GM12878 (cell line): ENCODE data around the gene ARMC6. TPM values are rescaled to one million over a fixed set of nuclear protein-coding genes. Genes with fewer than 3 reads are reported as not detected.

Experiments used
- ATAC-seq: fragments of 200-7000 bp; cut with Tn5 transposase; 3 replicates; pipeline ENCODE4 v1.9.1; 2020; ENCODE audit warnings: mild to moderate bottlenecking, moderate library complexity
- BruUV-seq: library from RNA; stranded (reverse); fragments of 400-500 nt; replicated peaks from 2 replicates; lab custom pipeline; 2021; lab: Mats Ljungman, UMichigan
- CTCF ChIA-PET: fragments of 300-600 bp; sonication (Branson Sonifier 250); formaldehyde crosslinking; extraction: SDS; loops from one replicate; lab custom pipeline; 2021; ENCODE audit warnings: inconsistent platforms; lab: Yijun Ruan, JAX
- POLR2A ChIA-PET: fragments of 350-600 bp; formaldehyde crosslinking; extraction: SDS; loops from one replicate; lab custom pipeline; 2021; ENCODE audit warnings: inconsistent platforms; lab: Charles Lee
- RAD21 ChIA-PET: fragments of 300-600 bp; sonication (Branson Sonifier 250); formaldehyde crosslinking; loops from one replicate; lab custom pipeline; 2023; ENCODE audit warnings: antibody characterized with exemption; ENCODE audit not compliant: unreplicated experiment; lab: Charles Lee
- SMC1A ChIA-PET: fragments of 300-600 bp; sonication (Branson Sonifier 250); formaldehyde crosslinking; loops from one replicate; lab custom pipeline; 2023; ENCODE audit not compliant: unreplicated experiment, uncharacterized antibody; lab: Charles Lee
- DNase-seq: peaks from one replicate; pipeline ENCODE4 v3.0.0-alpha.2; 2011; ENCODE audit warnings: low read depth, low spot score
- FAIRE-seq: peaks from 3 replicates; lab custom pipeline; 2011; peaks lifted over from hg19 to GRCh38; lab: Jason Lieb, UNC
- H2AFZ ChIP-seq: 2 replicates; pipeline ENCODE4 v1.6.0; 2011; ENCODE audit warnings: low read depth, low read length, control low read depth; ENCODE audit not compliant: control insufficient read depth
- H3K27ac ChIP-seq: 2 replicates; pipeline ENCODE4 v1.5.1; 2011; ENCODE audit warnings: control low read depth; ENCODE audit not compliant: control insufficient read depth, insufficient read depth
- H3K27me3 ChIP-seq, 2 experiments: replicated peaks in 1 of 2; 2 replicates each; pipeline versions ENCODE4 v1.6.0 to v1.6.1; 2011; ENCODE audit warnings: low read length in 1 of 2; ENCODE audit not compliant: control insufficient read depth in 2 of 2, insufficient read depth in 2 of 2
- H3K36me3 ChIP-seq, 2 experiments: 2 replicates each; pipeline ENCODE4 v1.5.1; 2011; ENCODE audit warnings: low read length in 1 of 2; ENCODE audit not compliant: control insufficient read depth in 2 of 2, insufficient read depth in 2 of 2
- H3K4me1 ChIP-seq: 2 replicates; pipeline ENCODE4 v1.6.1; 2011; ENCODE audit warnings: mild to moderate bottlenecking, low read length, moderate library complexity, mixed read lengths; ENCODE audit not compliant: control insufficient read depth, insufficient read depth
- H3K4me2 ChIP-seq: 2 replicates; pipeline ENCODE4 v1.6.0; 2011; ENCODE audit warnings: control low read depth; ENCODE audit not compliant: control insufficient read depth, insufficient read depth
- H3K4me3 ChIP-seq: fragments of 200-600 bp; sonication (generic); 2 replicates; pipeline ENCODE4 v1.5.1; 2016
- H3K79me2 ChIP-seq: 2 replicates; pipeline ENCODE4 v1.6.0; 2011; ENCODE audit warnings: low read length; ENCODE audit not compliant: control insufficient read depth, insufficient read depth
- H3K9ac ChIP-seq: 2 replicates; pipeline ENCODE4 v1.8.0; 2011; ENCODE audit warnings: low read length, control low read depth, mixed read lengths; ENCODE audit not compliant: control insufficient read depth, insufficient read depth
- H3K9me3 ChIP-seq: replicated peaks from 3 replicates; pipeline ENCODE4 v1.5.1; 2011; ENCODE audit warnings: mild to moderate bottlenecking, low read length; ENCODE audit not compliant: control insufficient read depth, insufficient read depth
- H4K20me1 ChIP-seq: 2 replicates; pipeline ENCODE4 v1.6.0; 2011; ENCODE audit not compliant: control insufficient read depth, insufficient read depth
- CBX5 ChIP-seq: sonication (generic); IDR thresholded peaks from 2 replicates; pipeline ENCODE4 v1.6.1; 2016; ENCODE audit warnings: low read depth, moderate library complexity, mild to moderate bottlenecking, inconsistent platforms
- DPF2 ChIP-seq: fragments of 450-650 bp; IDR thresholded peaks from 2 replicates; pipeline ENCODE4 v1.6.1; 2017; ENCODE audit warnings: mild to moderate bottlenecking
- POLR2AphosphoS5 ChIP-seq: IDR thresholded peaks from 2 replicates; pipeline ENCODE4 v1.6.1; 2011; ENCODE audit warnings: mild to moderate bottlenecking, low read length, inconsistent platforms
- RUNX3 ChIP-seq: IDR thresholded peaks from 2 replicates; pipeline ENCODE4 v1.6.1; 2012; ENCODE audit warnings: low read length, inconsistent platforms
- SKIL ChIP-seq: fragments of 450-650 bp; IDR thresholded peaks from 2 replicates; pipeline ENCODE4 v1.6.1; 2017; ENCODE audit warnings: mild to moderate bottlenecking, low read depth, inconsistent platforms; ENCODE audit not compliant: poor library complexity, severe bottlenecking
- SMC3 ChIP-seq: IDR thresholded peaks from 2 replicates; pipeline ENCODE4 v1.6.1; 2011; ENCODE audit warnings: low read length, improper control_type of control experiment, borderline replicate concordance
- SUZ12 ChIP-seq: fragments of 200-600 bp; sonication (generic); IDR thresholded peaks from one replicate; pipeline ENCODE4 v1.6.1; 2018; ENCODE audit warnings: antibody characterized with exemption, mild to moderate bottlenecking; ENCODE audit not compliant: unreplicated experiment
- ZBED1 ChIP-seq: IDR thresholded peaks from 2 replicates; pipeline ENCODE4 v1.6.1; 2016; ENCODE audit warnings: borderline replicate concordance
- ZNF24 ChIP-seq: fragments of 450-650 bp; IDR thresholded peaks from 2 replicates; pipeline ENCODE4 v1.6.1; 2017; ENCODE audit warnings: antibody characterized with exemption, mild to moderate bottlenecking
- WGBS: methylation state at CpG from one replicate; pipeline ENCODE4 v1.1.6; 2016; ENCODE audit warnings: low lambda C conversion rate; ENCODE audit not compliant: insufficient replicate concordance, insufficient coverage; ENCODE audit errors: missing lambda C conversion rate; 5-methylcytosine and 5-hydroxymethylcytosine counted together
- in situ Hi-C: fragments of 300-500 bp; cut with MboI; formaldehyde crosslinking; loops from 9 replicates; pipeline ENCODE4 v1.14.3; 2018; ENCODE audit warnings: mixed read lengths
- intact Hi-C: fragments of 100-400 bp; cut with micrococcal nuclease; formaldehyde crosslinking; loops from one replicate; pipeline ENCODE4 v1.14.2; 2022; ENCODE audit not compliant: unreplicated experiment
- polyA plus RNA-seq, 11 experiments: library from polyadenylated mRNA; depleted of rRNA in 4 of 11; unstranded in 6 of 11; stranded (reverse) in 5 of 11; fragments of >200 nt; fragmentation: Nextera tagmentation in 4 of 11; fragmentation: Illumina TruSeq in 1 of 11; extraction: Ambion mirVana in 4 of 11; extraction: Trizol in 1 of 11; gene quantifications; 1 replicate in 1 of 11; 2 replicates in 10 of 11; pipeline versions ENCODE4 v1.2.1 to v1.2.3, GENCODE V29; 2011 to 2016; ENCODE audit warnings: inconsistent platforms in 2 of 11, missing spikeins in 2 of 11, low read depth in 1 of 11
- total RNA-seq, 4 experiments: library from RNA; depleted of rRNA in 3 of 4; stranded (reverse); fragments of >200 nt in 3 of 4; fragmentation: Illumina TruSeq in 1 of 4; extraction: Trizol in 1 of 4; gene quantifications; 2 replicates each; pipeline versions ENCODE4 v1.2.1 to v1.2.3, GENCODE V29; 2013 to 2021
- TF ChIP-seq, protein P1 (sequence below): fragments of 450-650 bp; formaldehyde crosslinking; IDR thresholded peaks from 2 replicates; pipeline ENCODE4 v1.4.0; 2020; ENCODE audit warnings: mild to moderate bottlenecking, moderate library complexity

ARMC6 gene
- total and polyA plus RNA-seq, 10 of the 15 experiments (the other 5 are each of a cell fraction or from before 2014, with no cell fraction given) = 1.1 to 64.4 (median 41.6) TPM

DNA sequence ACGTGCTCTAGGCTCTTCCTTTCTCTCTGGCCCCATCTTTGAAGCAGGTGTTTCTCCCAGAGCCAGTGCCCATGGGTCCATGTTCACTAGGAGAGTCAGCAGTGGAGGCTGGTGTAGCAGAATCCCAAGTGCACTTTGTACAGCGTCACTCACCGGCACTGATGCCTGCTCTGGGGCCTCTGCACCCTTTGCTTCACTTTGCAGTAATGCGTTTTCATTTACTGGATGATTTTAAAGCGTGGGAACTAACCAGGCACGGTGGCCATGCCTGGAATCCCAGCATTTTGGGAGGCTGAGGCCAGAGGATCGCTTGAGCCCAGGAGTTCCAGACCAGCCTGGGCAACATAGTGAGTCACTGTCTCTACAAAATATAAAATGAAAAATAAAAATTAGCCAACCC, 61.1 kb downstream of the ARMC6 start:
- H3K4me3 ChIP-seq = no peak overlapping the region
- ChIA-PET SMC1A (interaction anchor here (0.6 kb wide), 1 partner anchor 41 kb away, joined by 3 read pairs; no protein-coding TSS in a partner anchor), POLR2A (no interaction called here), RAD21 (no interaction called here), CTCF (no interaction called here)
- H3K27me3 ChIP-seq = no peaks in the 10 kb centered on the region
- H3K9me3 ChIP-seq = no peaks in the 10 kb centered on the region
- TF ChIP-seq ZBED1 (no peak), POLR2AphosphoS5 (no peak), SUZ12 (no peak), CBX5 (no peak), DPF2 (no peak), SMC3 (no peak), ZNF24 (no peak), SKIL (no peak), RUNX3 (no peak)
- TF ChIP-seq, protein P1, sequence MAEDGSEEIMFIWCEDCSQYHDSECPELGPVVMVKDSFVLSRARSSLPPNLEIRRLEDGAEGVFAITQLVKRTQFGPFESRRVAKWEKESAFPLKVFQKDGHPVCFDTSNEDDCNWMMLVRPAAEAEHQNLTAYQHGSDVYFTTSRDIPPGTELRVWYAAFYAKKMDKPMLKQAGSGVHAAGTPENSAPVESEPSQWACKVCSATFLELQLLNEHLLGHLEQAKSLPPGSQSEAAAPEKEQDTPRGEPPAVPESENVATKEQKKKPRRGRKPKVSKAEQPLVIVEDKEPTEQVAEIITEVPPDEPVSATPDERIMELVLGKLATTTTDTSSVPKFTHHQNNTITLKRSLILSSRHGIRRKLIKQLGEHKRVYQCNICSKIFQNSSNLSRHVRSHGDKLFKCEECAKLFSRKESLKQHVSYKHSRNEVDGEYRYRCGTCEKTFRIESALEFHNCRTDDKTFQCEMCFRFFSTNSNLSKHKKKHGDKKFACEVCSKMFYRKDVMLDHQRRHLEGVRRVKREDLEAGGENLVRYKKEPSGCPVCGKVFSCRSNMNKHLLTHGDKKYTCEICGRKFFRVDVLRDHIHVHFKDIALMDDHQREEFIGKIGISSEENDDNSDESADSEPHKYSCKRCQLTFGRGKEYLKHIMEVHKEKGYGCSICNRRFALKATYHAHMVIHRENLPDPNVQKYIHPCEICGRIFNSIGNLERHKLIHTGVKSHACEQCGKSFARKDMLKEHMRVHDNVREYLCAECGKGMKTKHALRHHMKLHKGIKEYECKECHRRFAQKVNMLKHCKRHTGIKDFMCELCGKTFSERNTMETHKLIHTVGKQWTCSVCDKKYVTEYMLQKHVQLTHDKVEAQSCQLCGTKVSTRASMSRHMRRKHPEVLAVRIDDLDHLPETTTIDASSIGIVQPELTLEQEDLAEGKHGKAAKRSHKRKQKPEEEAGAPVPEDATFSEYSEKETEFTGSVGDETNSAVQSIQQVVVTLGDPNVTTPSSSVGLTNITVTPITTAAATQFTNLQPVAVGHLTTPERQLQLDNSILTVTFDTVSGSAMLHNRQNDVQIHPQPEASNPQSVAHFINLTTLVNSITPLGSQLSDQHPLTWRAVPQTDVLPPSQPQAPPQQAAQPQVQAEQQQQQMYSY (CRISPR knock-in tag) = no peak
- 98% methylated on average over 7 of the region's 7 CpGs for WGBS
- ATAC-seq (no peak), DNase-seq (no peak), FAIRE-seq (no peak)
- no peak overlapping the region for H2AFZ ChIP-seq
- H3K4me1 ChIP-seq = no peaks in the 10 kb centered on the region
- no TSS peak for BruUV-seq
- no peak overlapping the region for H3K27ac ChIP-seq
- H3K79me2 ChIP-seq = no peaks in the 10 kb centered on the region
- intact Hi-C loops (no loop called here), in situ Hi-C loops (no loop called here)
- H4K20me1 ChIP-seq = 0 out of 2 replicates have a peak, but pooled peaks cover 3% of the 10 kb centered on the region
- H3K36me3 ChIP-seq = no peaks in the 10 kb centered on the region; a peak in 2 of 4 replicates
- no peak overlapping the region for H3K9ac ChIP-seq
- H3K4me2 ChIP-seq = no peak overlapping the region
